PC-3 (cell line): ENCODE measurements around the gene TBC1D24. TPM values are rescaled to one million over a fixed set of nuclear protein-coding genes. Genes with fewer than 3 reads are reported as not detected.

Experiments
- ATAC-seq: fragments of 200-7000 bp; cut with Tn5 transposase; 2 replicates; pipeline ENCODE4 v1.9.1; 2020; ENCODE audit warnings: mild to moderate bottlenecking, moderate library complexity
- BruUV-seq: library from RNA; stranded (reverse); fragments of 400-500 nt; replicated peaks from 2 replicates; lab custom pipeline; 2021; lab: Mats Ljungman, UMichigan
- CTCF ChIA-PET: fragments of 300-600 bp; sonication (Branson Sonifier 250); formaldehyde crosslinking; loops from one replicate; lab custom pipeline; 2022; ENCODE audit warnings: antibody characterized with exemption; lab: Charles Lee
- POLR2A ChIA-PET: fragments of 300-600 bp; sonication (Branson Sonifier 250); formaldehyde crosslinking; loops from one replicate; lab custom pipeline; 2022; ENCODE audit warnings: antibody characterized with exemption; ENCODE audit not compliant: unreplicated experiment; lab: Charles Lee
- DNase-seq: peaks from one replicate; pipeline ENCODE4 v3.0.0-alpha.2; 2015
- H2AFZ ChIP-seq: fragments of 300-600 bp; sonication (generic); 2 replicates; pipeline ENCODE4 v1.6.0; 2016; ENCODE audit warnings: antibody characterized with exemption, low read length
- H3F3A ChIP-seq: fragments of 300-600 bp; sonication (generic); one replicate; pipeline ENCODE4 v1.6.0; 2017; ENCODE audit warnings: antibody characterized with exemption, low read length, control low read depth, mild to moderate bottlenecking; ENCODE audit not compliant: unreplicated experiment
- H3K27ac ChIP-seq: fragments of 300-600 bp; sonication (generic); 2 replicates; pipeline ENCODE4 v1.5.1; 2016; ENCODE audit warnings: mild to moderate bottlenecking, low read length
- H3K27me3 ChIP-seq: fragments of 300-600 bp; sonication (generic); 2 replicates; pipeline ENCODE4 v1.6.1; 2016; ENCODE audit warnings: low read length, mixed read lengths
- H3K36me3 ChIP-seq: fragments of 300-600 bp; sonication (generic); 2 replicates; pipeline ENCODE4 v1.6.1; 2016; ENCODE audit warnings: low read depth, mixed run types, low read length, mixed read lengths
- H3K4me1 ChIP-seq: fragments of 300-600 bp; sonication (generic); 2 replicates; pipeline ENCODE4 v1.5.1; 2016; ENCODE audit warnings: low read length; ENCODE audit not compliant: insufficient read depth
- H3K4me2 ChIP-seq: fragments of 300-600 bp; sonication (generic); 2 replicates; pipeline ENCODE4 v1.6.0; 2016; ENCODE audit warnings: low read length
- H3K4me3 ChIP-seq: fragments of 300-600 bp; sonication (generic); 2 replicates; pipeline ENCODE4 v1.5.1; 2016; ENCODE audit warnings: mild to moderate bottlenecking, low read length, mixed read lengths
- H3K79me2 ChIP-seq: fragments of 300-600 bp; sonication (generic); 2 replicates; pipeline ENCODE4 v1.6.1; 2017; ENCODE audit warnings: low read length, mixed read lengths
- H3K9ac ChIP-seq: fragments of 300-600 bp; sonication (generic); 2 replicates; pipeline ENCODE4 v1.6.0; 2016; ENCODE audit warnings: mild to moderate bottlenecking, low read length
- H3K9me2 ChIP-seq: fragments of 300-600 bp; sonication (generic); replicated peaks from 2 replicates; pipeline ENCODE4 v1.6.1; 2016; ENCODE audit warnings: mixed run types, low read length, mixed read lengths
- H3K9me3 ChIP-seq: fragments of 300-600 bp; sonication (generic); 2 replicates; pipeline ENCODE4 v1.6.1; 2016; ENCODE audit warnings: low read length, mixed read lengths
- H4K20me1 ChIP-seq: fragments of 300-600 bp; sonication (generic); 2 replicates; pipeline ENCODE4 v1.6.1; 2016; ENCODE audit warnings: low read length, mixed read lengths
- CTCF ChIP-seq: fragments of 300-600 bp; sonication (generic); conservative IDR thresholded peaks from 2 replicates; pipeline ENCODE4 v1.5.1; 2017; ENCODE audit warnings: antibody characterized with exemption, low read depth, mild to moderate bottlenecking, low read length
- EZH2 ChIP-seq: fragments of 300-600 bp; sonication (generic); IDR thresholded peaks from one replicate; pipeline ENCODE4 v1.6.1; 2017; ENCODE audit warnings: antibody characterized with exemption, mild to moderate bottlenecking, low read length; ENCODE audit not compliant: unreplicated experiment
- EZH2phosphoT487 ChIP-seq: fragments of 300-600 bp; sonication (generic); IDR thresholded peaks from 2 replicates; pipeline ENCODE4 v1.6.1; 2018; ENCODE audit warnings: mild to moderate bottlenecking, antibody characterized with exemption, low read length, borderline replicate concordance
- intact Hi-C: fragments of 100-400 bp; cut with micrococcal nuclease; formaldehyde crosslinking; loops from 2 replicates; pipeline ENCODE4 v1.9.0; 2023
- total RNA-seq: library from RNA; depleted of rRNA; stranded (reverse); fragments of >200 nt; gene quantifications from 2 replicates; pipeline ENCODE4 v1.2.3, GENCODE V29; 2014

TBC1D24 gene
- total RNA-seq, 1 experiment from 2014 or later = 15.2 TPM

DNA sequence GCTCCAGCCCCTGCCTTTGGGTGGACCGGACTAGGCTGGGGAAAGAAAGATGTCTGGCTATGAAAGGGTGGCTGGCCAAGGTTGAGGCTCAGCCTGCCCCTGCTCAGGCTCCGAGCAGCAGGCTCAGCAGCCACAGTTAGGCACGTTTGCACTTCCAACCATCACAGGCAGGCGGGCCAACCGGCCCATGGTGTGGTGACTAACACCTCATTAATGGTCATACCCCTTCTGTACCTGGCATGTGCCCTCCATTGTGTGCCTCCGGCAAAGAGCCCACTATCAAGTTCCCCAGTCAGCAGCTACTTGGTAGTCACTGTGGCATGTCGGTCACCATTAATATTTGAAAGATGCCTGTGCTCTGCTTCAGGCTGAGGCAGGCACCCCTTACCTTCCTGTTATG, 6.7 kb downstream of the TBC1D24 start:
- POLR2A ChIA-PET = no interaction called here

GRCh38 chr16:2482249-2482648, 7.3 kb downstream of the TBC1D24 start:
- no peaks in the 10 kb centered on the region for H3F3A ChIP-seq
- H3K9me2 ChIP-seq = no peaks in the 10 kb centered on the region
- H3K36me3 ChIP-seq = no peaks in the 10 kb centered on the region
- POLR2A ChIA-PET = no interaction called here
- no peak overlapping the region for H3K27ac ChIP-seq
- no peak overlapping the region for H2AFZ ChIP-seq
- no peak for TF ChIP-seq EZH2
- TF ChIP-seq CTCF = no peak
- no peak for TF ChIP-seq EZH2phosphoT487
- H3K4me3 ChIP-seq = no peak overlapping the region
- CTCF ChIA-PET = no interaction called here
- peaks cover 14% of the 10 kb centered on the region for H3K79me2 ChIP-seq
- H3K9ac ChIP-seq = no peak overlapping the region
- H4K20me1 ChIP-seq = no peaks in the 10 kb centered on the region
- ATAC-seq (no peak), DNase-seq (no peak)
- H3K9me3 ChIP-seq = no peaks in the 10 kb centered on the region
- intact Hi-C loops = no loop called here
- no peaks in the 10 kb centered on the region for H3K27me3 ChIP-seq
- BruUV-seq = no TSS peak
- no peak overlapping the region for H3K4me2 ChIP-seq
- H3K4me1 ChIP-seq = no peaks in the 10 kb centered on the region

More for the DNA sequence above, 6.7 kb downstream of the TBC1D24 start:
- Histone ChIP-seq H3K79me2 (peaks cover 20% of the 10 kb centered on the region), H3K4me3 (no peak overlapping the region), H3F3A (no peaks in the 10 kb centered on the region), H3K36me3 (no peaks in the 10 kb centered on the region), H3K4me1 (no peaks in the 10 kb centered on the region), H4K20me1 (no peaks in the 10 kb centered on the region), H3K27ac (no peak overlapping the region), H3K9me3 (no peaks in the 10 kb centered on the region), H3K9ac (no peak overlapping the region), H3K27me3 (no peaks in the 10 kb centered on the region), H3K4me2 (no peak overlapping the region), H3K9me2 (no peaks in the 10 kb centered on the region), H2AFZ (no peak overlapping the region)
- CTCF ChIA-PET = no interaction called here
- TF ChIP-seq EZH2phosphoT487 (no peak), EZH2 (no peak), CTCF (no peak)
- DNase-seq (no peak), ATAC-seq (no peak)
- intact Hi-C loops = no loop called here
- BruUV-seq = no TSS peak

DNA sequence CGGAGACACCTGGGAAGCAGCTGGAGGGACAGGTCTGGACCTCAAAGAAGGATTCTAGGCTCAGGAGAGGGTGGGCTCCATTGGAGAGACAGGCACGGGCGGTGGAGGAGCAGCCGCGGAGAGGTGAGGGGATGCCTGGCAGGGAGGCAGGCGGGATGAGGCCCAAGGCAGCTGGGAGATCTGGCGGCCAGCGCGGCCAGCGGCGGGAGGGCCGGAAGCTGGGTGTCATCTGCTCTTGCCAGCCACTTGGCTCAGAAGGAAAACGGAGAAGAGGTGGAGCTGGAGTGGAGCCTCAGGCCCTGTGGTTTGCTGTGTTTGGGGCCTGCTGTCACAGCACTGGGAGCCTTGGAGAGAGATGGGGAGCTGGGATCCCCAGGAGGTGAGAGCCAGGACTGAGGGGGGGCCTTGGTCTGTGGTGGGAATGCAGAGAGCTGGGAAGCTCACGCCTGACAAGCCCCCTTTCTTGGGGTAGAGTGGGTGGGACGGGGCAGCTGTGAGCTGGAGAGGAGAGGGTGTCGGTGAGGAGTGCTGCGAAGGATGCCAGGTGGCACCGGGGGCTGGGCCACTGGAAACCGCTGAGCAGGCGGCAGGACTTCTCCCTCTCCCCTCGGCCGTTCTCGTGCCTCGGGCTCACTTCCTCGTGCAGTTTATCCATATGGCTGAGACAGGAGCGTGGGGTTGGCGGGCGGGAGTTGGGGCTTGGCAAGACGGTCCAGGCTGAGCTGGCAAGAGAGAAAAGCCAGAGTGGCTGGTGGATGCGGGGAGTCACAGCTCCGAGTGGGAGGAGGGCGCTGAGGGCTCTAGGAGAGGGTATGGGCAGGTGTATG, 8.0 kb downstream of the TBC1D24 start:
- peaks cover 8% of the 10 kb centered on the region; the same call in 1 of the 2 replicates for H3K79me2 ChIP-seq
- no peak overlapping the region for H3K9ac ChIP-seq
- BruUV-seq = no TSS peak
- H2AFZ ChIP-seq = no peak overlapping the region
- no peaks in the 10 kb centered on the region for H3K27me3 ChIP-seq
- no peak for ATAC-seq
- H3K4me2 ChIP-seq = no peak overlapping the region
- POLR2A ChIA-PET = no interaction called here
- no peaks in the 10 kb centered on the region for H3K4me1 ChIP-seq
- intact Hi-C loops = no loop called here
- no peaks in the 10 kb centered on the region for H3F3A ChIP-seq
- DNase-seq = no peak
- TF ChIP-seq CTCF (no peak), EZH2 (no peak), EZH2phosphoT487 (no peak)
- CTCF ChIA-PET = no interaction called here
- no peak overlapping the region for H3K4me3 ChIP-seq
- no peaks in the 10 kb centered on the region for H3K9me2 ChIP-seq
- no peaks in the 10 kb centered on the region for H4K20me1 ChIP-seq
- no peaks in the 10 kb centered on the region for H3K36me3 ChIP-seq
- no peaks in the 10 kb centered on the region for H3K9me3 ChIP-seq
- no peak overlapping the region for H3K27ac ChIP-seq
